MM.1S (cell line): ENCODE results near the gene TAS2R60.

Experiments
- DNase-seq: peaks from one replicate; pipeline ENCODE4 v3.0.0-alpha.2; 2015
- H2AFZ ChIP-seq: fragments of 300-600 bp; sonication (generic); 2 replicates; pipeline ENCODE4 v1.6.0; 2016; ENCODE audit warnings: antibody characterized with exemption, low read length
- H3F3A ChIP-seq: fragments of 300-600 bp; sonication (generic); 2 replicates; pipeline ENCODE4 v1.6.1; 2016; ENCODE audit warnings: mild to moderate bottlenecking, antibody characterized with exemption, low read length, moderate library complexity, mixed read lengths; ENCODE audit not compliant: insufficient read depth
- H3K27ac ChIP-seq: fragments of 300-600 bp; sonication (generic); 2 replicates; pipeline ENCODE4 v1.5.1; 2016; ENCODE audit warnings: mild to moderate bottlenecking, low read length
- H3K27me3 ChIP-seq: fragments of 300-600 bp; sonication (generic); replicated peaks from 2 replicates; pipeline ENCODE4 v1.6.0; 2016; ENCODE audit warnings: low read length; ENCODE audit not compliant: insufficient read depth
- H3K36me3 ChIP-seq: fragments of 300-600 bp; sonication (generic); replicated peaks from 2 replicates; pipeline ENCODE4 v1.6.1; 2016; ENCODE audit warnings: mild to moderate bottlenecking, low read length, mixed read lengths; ENCODE audit not compliant: insufficient read depth
- H3K4me1 ChIP-seq: fragments of 300-600 bp; sonication (generic); 2 replicates; pipeline ENCODE4 v1.6.1; 2016; ENCODE audit warnings: low read length, mixed read lengths
- H3K4me2 ChIP-seq: fragments of 300-600 bp; sonication (generic); 2 replicates; pipeline ENCODE4 v1.6.0; 2016; ENCODE audit warnings: low read depth, low read length
- H3K4me3 ChIP-seq: fragments of 300-600 bp; sonication (generic); 2 replicates; pipeline ENCODE4 v1.5.1; 2016; ENCODE audit warnings: low read length, mixed read lengths
- H3K79me2 ChIP-seq: fragments of 300-600 bp; sonication (generic); 2 replicates; pipeline ENCODE4 v1.6.1; 2016; ENCODE audit warnings: mixed run types, low read length, mixed read lengths
- H3K9ac ChIP-seq: fragments of 300-600 bp; sonication (generic); 2 replicates; pipeline ENCODE4 v1.6.1; 2016; ENCODE audit warnings: low read length, mixed read lengths
- H3K9me2 ChIP-seq: fragments of 300-600 bp; sonication (generic); replicated peaks from 2 replicates; pipeline ENCODE4 v1.6.1; 2016; ENCODE audit warnings: mild to moderate bottlenecking, low read length, mixed read lengths; ENCODE audit not compliant: insufficient read depth
- H3K9me3 ChIP-seq: fragments of 300-600 bp; sonication (generic); replicated peaks from 2 replicates; pipeline ENCODE4 v1.6.1; 2016; ENCODE audit warnings: mild to moderate bottlenecking, low read length, mixed read lengths; ENCODE audit not compliant: insufficient read depth
- H4K20me1 ChIP-seq: fragments of 300-600 bp; sonication (generic); 2 replicates; pipeline ENCODE4 v1.6.1; 2016; ENCODE audit warnings: mild to moderate bottlenecking, low read length, moderate library complexity, mixed read lengths; ENCODE audit not compliant: insufficient read depth
- CTCF ChIP-seq: fragments of 300-600 bp; sonication (generic); IDR thresholded peaks from 2 replicates; pipeline ENCODE4 v1.5.1; 2016; ENCODE audit warnings: antibody characterized with exemption, low read length, mixed read lengths
- EZH2 ChIP-seq: fragments of 300-600 bp; sonication (generic); optimal IDR thresholded peaks from 2 replicates; pipeline ENCODE3; 2017; ENCODE audit warnings: low read depth, mild to moderate bottlenecking, antibody characterized with exemption, low read length, mixed read lengths
- EZH2phosphoT487 ChIP-seq: fragments of 300-600 bp; sonication (generic); IDR thresholded peaks from 2 replicates; pipeline ENCODE4 v1.6.1; 2018; ENCODE audit warnings: antibody characterized with exemption, low read length

The TAS2R60 gene

GRCh38 chr7:143492043-143492471 lies 48.8 kb downstream of the TAS2R60 start:
- DNase-seq = no peak
- Histone ChIP-seq H3K9ac (no peak overlapping the region), H3F3A (peaks cover 7% of the 10 kb centered on the region; the same call in 1 of the 2 replicates), H3K27me3 (no peaks in the 10 kb centered on the region), H3K27ac (no peak overlapping the region), H3K4me3 (no peak overlapping the region), H3K9me2 (no peaks in the 10 kb centered on the region), H3K4me1 (peaks cover 36% of the 10 kb centered on the region), H3K4me2 (no peak overlapping the region), H3K9me3 (no peaks in the 10 kb centered on the region), H3K79me2 (no peaks in the 10 kb centered on the region), H3K36me3 (no peaks in the 10 kb centered on the region), H2AFZ (no peak overlapping the region), H4K20me1 (no peaks in the 10 kb centered on the region)
- no peak for TF ChIP-seq CTCF
- TF ChIP-seq EZH2phosphoT487 = no peak
- no peak for TF ChIP-seq EZH2

DNA sequence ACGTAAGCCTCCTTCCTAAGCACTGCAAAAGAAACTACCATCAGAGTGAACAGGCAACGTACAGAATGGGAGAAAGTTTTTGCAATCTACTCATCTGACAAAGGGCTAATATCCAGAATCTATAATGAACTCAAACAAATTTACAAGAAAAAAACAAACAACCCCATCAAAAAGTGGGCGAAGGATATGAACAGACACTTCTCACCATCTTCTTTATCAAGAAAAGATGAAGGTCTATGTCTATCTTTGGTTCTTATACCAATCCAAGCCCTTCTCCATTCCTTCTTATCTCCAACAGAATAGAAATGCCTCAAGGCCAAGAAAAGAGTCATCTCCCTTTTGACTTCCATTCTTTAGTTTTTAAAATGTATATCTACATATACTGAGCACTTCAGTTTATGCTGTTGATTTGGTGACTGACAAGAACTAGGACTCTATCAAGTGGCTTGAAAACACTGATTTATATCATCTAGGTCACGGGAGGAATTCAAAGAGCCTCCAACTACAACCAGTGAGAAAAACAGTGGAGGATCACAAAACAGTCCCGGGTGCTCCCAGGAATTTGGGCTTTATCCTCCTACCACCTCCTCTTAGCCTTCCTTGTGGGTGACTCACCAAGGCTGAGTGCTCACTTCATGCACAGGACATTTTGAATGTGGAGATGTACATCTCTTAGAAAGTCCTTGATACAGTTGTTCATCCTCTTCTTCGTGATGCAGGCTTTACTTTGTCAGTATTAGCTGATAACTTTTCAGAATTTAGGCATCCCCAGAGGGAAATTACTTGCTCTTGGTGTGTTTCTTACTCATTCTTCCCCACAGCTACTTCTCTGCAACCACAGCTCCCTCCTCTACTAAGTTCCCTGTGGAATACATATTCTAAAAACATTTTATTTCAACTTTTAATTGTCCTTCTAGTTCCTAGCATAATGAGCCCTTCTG lies 49.8 kb downstream of the TAS2R60 start:
- peak overlapping the region; percentile 56 for H3K4me2 ChIP-seq
- H3K9me2 ChIP-seq = no peaks in the 10 kb centered on the region
- no peak for DNase-seq
- no peaks in the 10 kb centered on the region for H3K79me2 ChIP-seq
- no peaks in the 10 kb centered on the region for H3K9me3 ChIP-seq
- H3K4me3 ChIP-seq = peak overlapping the region; percentile 11; the same call in 1 of the 2 replicates
- H2AFZ ChIP-seq = peak overlapping the region; percentile 53
- no peaks in the 10 kb centered on the region for H4K20me1 ChIP-seq
- peaks cover 26% of the 10 kb centered on the region for H3K4me1 ChIP-seq
- peaks cover 4% of the 10 kb centered on the region; the same call in 1 of the 2 replicates for H3F3A ChIP-seq
- no peak for TF ChIP-seq EZH2
- no peak for TF ChIP-seq CTCF
- no peak for TF ChIP-seq EZH2phosphoT487
- H3K36me3 ChIP-seq = no peaks in the 10 kb centered on the region
- peak overlapping the region; percentile 3; the same call in 1 of the 2 replicates for H3K27ac ChIP-seq
- H3K27me3 ChIP-seq = no peaks in the 10 kb centered on the region
- H3K9ac ChIP-seq = 0 out of 2 replicates have a peak overlapping the region, but pooled peaks have one; percentile 4

GRCh38 chr7:143493751-143494150 lies 50.5 kb downstream of the TAS2R60 start:
- H3K4me3 ChIP-seq = peak overlapping the region; percentile 11; the same call in 1 of the 2 replicates
- no peaks in the 10 kb centered on the region for H3K9me2 ChIP-seq
- H3K4me1 ChIP-seq = peaks cover 24% of the 10 kb centered on the region
- no peaks in the 10 kb centered on the region for H3K9me3 ChIP-seq
- peak overlapping the region; percentile 53 for H2AFZ ChIP-seq
- peaks cover 4% of the 10 kb centered on the region; the same call in 1 of the 2 replicates for H3F3A ChIP-seq
- H4K20me1 ChIP-seq = no peaks in the 10 kb centered on the region
- H3K27me3 ChIP-seq = no peaks in the 10 kb centered on the region
- no peak for TF ChIP-seq EZH2phosphoT487
- TF ChIP-seq CTCF = peak; percentile 7; the same call in 1 of the 2 replicates
- TF ChIP-seq EZH2 = no peak
- 0 out of 2 replicates have a peak overlapping the region, but pooled peaks have one; percentile 4 for H3K9ac ChIP-seq
- no peaks in the 10 kb centered on the region for H3K36me3 ChIP-seq
- DNase-seq = peak; percentile 83
- H3K27ac ChIP-seq = peak overlapping the region; percentile 3; the same call in 1 of the 2 replicates
- H3K79me2 ChIP-seq = no peaks in the 10 kb centered on the region
- peak overlapping the region; percentile 56 for H3K4me2 ChIP-seq
